ENCODE measurements around the gene S1PR3. TPM values are rescaled to one million over a fixed set of nuclear protein-coding genes. Genes with fewer than 3 reads are reported as not detected.

S1PR3 gene
- total and polyA plus RNA-seq, 5 experiments from 2014 or later: not detected

DNA sequence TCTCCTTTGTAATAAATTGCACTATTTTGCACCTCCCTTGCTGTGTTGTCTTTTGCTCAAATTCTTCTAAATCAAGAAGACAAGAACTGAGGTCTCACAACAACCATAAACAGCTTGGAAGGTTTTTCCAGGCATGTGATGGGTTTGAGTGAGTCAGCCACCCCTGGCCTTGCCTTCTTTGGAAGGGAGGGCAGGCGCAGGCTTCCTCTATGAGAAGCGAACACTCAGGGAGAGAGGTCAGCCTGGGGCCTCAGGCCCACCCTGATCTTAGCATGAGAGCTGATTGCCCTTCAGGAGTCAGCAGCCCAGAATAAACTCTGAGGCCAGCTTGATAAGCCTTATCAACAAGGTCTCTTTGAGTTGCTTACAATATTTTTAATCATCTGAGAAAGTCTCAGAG, 31.6 kb downstream of the S1PR3 start:
- DNase-seq: no peak
- Mint-ChIP-seq H3K4me3 (no peak overlapping the region), H3K4me1 (peaks cover 0 to 1% (median 0%) of the 10 kb centered on the region in 4 donors), H3K27me3 (peaks cover 9 to 32% (median 18%) of the 10 kb centered on the region in 5 donors), H3K36me3 (peaks cover 0 to 8% (median 0%) of the 10 kb centered on the region in 3 donors), H3K9me3 (peaks cover 0 to 13% (median 0%) of the 10 kb centered on the region in 9 donors), H3K27ac (no peak overlapping the region)
- POLR2A ChIA-PET: no interaction called here
- ATAC-seq: no peak

DNA sequence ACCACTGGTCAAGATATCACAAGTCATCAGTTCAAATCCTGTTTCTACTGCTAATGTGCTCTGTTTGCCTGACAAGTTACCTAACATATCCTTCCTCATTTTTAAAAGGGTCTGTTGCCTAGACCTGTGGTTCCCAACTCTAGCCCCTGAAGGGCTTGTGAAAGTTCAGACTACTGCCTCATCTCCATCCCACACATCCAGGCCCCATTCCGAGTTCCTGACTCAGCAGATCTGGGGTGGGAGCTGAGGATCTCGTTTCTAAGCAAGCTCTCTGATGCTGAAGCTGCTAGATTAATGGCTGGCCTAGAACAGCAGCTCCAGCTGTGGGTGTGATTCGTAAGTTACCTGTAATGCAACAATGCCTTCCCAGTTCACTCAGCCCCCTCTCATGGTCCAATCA, 32.5 kb downstream of the S1PR3 start:
- ATAC-seq (no peak), DNase-seq (no peak)
- POLR2A ChIA-PET: no interaction called here
- Mint-ChIP-seq H3K27ac (no peak overlapping the region), H3K9me3 (peaks cover 0 to 15% (median 2%) of the 10 kb centered on the region in 9 donors), H3K4me1 (peaks cover 0 to 1% (median 0%) of the 10 kb centered on the region in 4 donors), H3K36me3 (peaks cover 0 to 8% (median 0%) of the 10 kb centered on the region in 3 donors), H3K4me3 (no peak overlapping the region), H3K27me3 (peaks cover 11 to 35% (median 18%) of the 10 kb centered on the region in 5 donors)

- ATAC-seq (no peak), DNase-seq (no peak)
- Mint-ChIP-seq H3K4me3 (no peak overlapping the region), H3K36me3 (peaks cover 0 to 8% (median 5%) of the 10 kb centered on the region in 3 donors), H3K27ac (no peak overlapping the region), H3K9me3 (peaks cover 4 to 21% (median 8%) of the 10 kb centered on the region in 9 donors), H3K27me3 (peaks cover 11 to 35% (median 18%) of the 10 kb centered on the region in 5 donors), H3K4me1 (peaks cover 0 to 1% (median 0%) of the 10 kb centered on the region in 4 donors)
- POLR2A ChIA-PET: no interaction called here
These were observed 33.5 kb downstream of the S1PR3 start for GRCh38 chr9:89024727-89025126.

DNA sequence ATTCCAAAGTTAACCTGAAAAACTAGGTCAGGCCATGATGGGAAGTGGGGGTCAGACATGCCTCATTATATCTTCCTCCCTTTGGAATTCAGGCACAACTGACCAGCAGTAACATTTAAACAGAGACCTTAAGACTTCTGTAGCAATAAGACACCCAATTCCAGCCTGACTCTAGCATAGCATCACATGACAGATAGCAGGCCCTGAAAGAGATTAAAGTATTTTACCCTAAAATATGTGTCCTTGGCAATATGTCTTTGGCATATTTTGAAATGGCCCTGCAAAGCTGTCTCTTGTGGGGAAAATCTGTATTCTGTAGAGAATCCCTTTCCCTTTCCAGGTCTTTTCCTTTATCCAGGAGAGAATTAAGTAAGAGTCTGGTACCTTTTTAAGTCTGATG, 34.3 kb downstream of the S1PR3 start:
- Mint-ChIP-seq H3K4me3 (no peak overlapping the region), H3K27me3 (peaks cover 13 to 35% (median 18%) of the 10 kb centered on the region in 5 donors), H3K27ac (no peak overlapping the region), H3K4me1 (peaks cover 0 to 1% (median 0%) of the 10 kb centered on the region in 4 donors), H3K36me3 (peaks cover 0 to 8% (median 5%) of the 10 kb centered on the region in 3 donors), H3K9me3 (peaks cover 8 to 28% (median 15%) of the 10 kb centered on the region in 9 donors)
- DNase-seq (no peak), ATAC-seq (no peak)
- POLR2A ChIA-PET: no interaction called here

DNA sequence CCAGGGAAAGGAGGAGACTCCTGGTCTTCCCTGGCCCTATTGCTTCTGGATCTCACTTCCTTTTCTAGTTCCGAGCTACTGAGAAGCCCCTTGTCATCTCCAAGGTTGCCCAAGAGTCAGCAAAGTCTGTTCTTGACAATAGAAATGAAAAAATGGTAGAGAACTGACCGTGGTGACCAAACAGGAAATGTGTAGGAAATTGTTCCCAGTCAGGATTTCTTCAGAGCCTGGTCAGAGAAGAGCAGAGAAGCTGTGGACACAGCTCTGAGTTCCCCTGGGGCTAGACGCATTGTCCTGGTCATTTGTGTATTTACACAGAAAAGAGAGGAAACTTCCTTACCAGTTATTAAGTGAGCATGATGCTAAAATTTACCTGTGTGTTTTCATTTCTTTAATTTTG, 35.6 kb downstream of the S1PR3 start:
- peaks cover 0 to 1% (median 0%) of the 10 kb centered on the region in 4 donors for H3K4me1 Mint-ChIP-seq
- POLR2A ChIA-PET: no interaction called here
- no peak for DNase-seq

DNA sequence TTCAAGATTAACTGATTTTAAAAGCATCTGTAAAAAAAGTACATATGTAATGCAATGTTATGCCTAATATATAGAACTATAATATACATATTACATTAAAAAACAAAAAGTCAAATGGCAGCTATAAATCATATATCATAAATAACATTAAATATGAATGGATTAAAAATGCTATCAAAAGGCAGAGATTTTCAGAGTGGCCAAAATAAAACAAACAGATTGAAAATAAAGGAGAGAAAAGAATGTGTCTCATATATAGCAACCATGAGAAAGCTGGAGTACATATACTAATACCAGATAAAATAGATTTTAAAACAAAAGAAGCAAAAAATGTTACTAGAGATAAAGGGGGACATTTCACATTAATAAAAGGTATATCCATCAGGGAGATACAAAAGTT, 38.5 kb downstream of the S1PR3 start:
- Mint-ChIP-seq H3K4me1 (no peaks in the 10 kb centered on the region), H3K4me3 (no peak overlapping the region), H3K9me3 (peaks cover 10 to 44% (median 23%) of the 10 kb centered on the region in 9 donors), H3K36me3 (peaks cover 0 to 12% (median 8%) of the 10 kb centered on the region in 3 donors), H3K27me3 (peaks cover 19 to 62% (median 24%) of the 10 kb centered on the region in 5 donors), H3K27ac (no peak overlapping the region)
- no peak for DNase-seq
- POLR2A ChIA-PET: no interaction called here
- ATAC-seq: no peak

More for the DNA sequence above, 35.6 kb downstream of the S1PR3 start:
- ATAC-seq: no peak
- peaks cover 16 to 39% (median 22%) of the 10 kb centered on the region in 5 donors for H3K27me3 Mint-ChIP-seq
- H3K27ac Mint-ChIP-seq: no peak overlapping the region
- H3K36me3 Mint-ChIP-seq: peaks cover 0 to 12% (median 8%) of the 10 kb centered on the region in 3 donors
- peaks cover 10 to 39% (median 21%) of the 10 kb centered on the region in 9 donors for H3K9me3 Mint-ChIP-seq
- H3K4me3 Mint-ChIP-seq: no peak overlapping the region

DNA sequence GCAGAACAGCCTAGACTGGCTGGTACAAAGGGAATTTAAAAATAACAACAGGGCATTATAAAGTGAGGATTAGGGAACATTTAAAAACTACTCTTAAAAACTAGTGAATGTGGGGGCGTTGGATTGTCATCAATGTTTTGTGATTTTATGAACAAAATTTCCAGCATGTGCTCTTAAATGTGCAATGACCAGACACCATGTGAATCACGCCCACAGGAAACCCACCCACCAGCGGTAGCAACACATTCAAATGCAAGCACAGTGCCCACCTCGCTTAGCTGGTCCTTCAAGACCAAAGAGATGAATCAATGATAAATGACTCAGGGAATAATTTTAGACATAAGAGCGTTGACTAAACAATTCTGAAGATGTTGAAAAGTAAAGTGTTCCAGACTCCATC, 40.9 kb downstream of the S1PR3 start:
- DNase-seq: no peak
- H3K4me3 Mint-ChIP-seq: no peak overlapping the region
- ATAC-seq: no peak
- H3K9me3 Mint-ChIP-seq: peaks cover 10 to 36% (median 23%) of the 10 kb centered on the region in 9 donors
- H3K27ac Mint-ChIP-seq: no peak overlapping the region
- POLR2A ChIA-PET: no interaction called here
- H3K36me3 Mint-ChIP-seq: peaks cover 0 to 12% (median 0%) of the 10 kb centered on the region in 3 donors
- peaks cover 0 to 3% (median 0%) of the 10 kb centered on the region in 4 donors for H3K4me1 Mint-ChIP-seq
- peaks cover 14 to 60% (median 17%) of the 10 kb centered on the region in 5 donors for H3K27me3 Mint-ChIP-seq

GRCh38 chr9:89032661-89033060, 41.4 kb downstream of the S1PR3 start:
- Mint-ChIP-seq H3K9me3 (peaks cover 10 to 36% (median 23%) of the 10 kb centered on the region in 9 donors), H3K27me3 (peaks cover 13 to 55% (median 16%) of the 10 kb centered on the region in 5 donors), H3K4me1 (peaks cover 0 to 3% (median 0%) of the 10 kb centered on the region in 4 donors), H3K27ac (no peak overlapping the region), H3K36me3 (peaks cover 0 to 12% (median 0%) of the 10 kb centered on the region in 3 donors), H3K4me3 (no peak overlapping the region)
- POLR2A ChIA-PET: no interaction called here
- DNase-seq (no peak), ATAC-seq (no peak)

- peaks cover 0 to 3% (median 0%) of the 10 kb centered on the region in 4 donors for H3K4me1 Mint-ChIP-seq
- peaks cover 0 to 5% (median 0%) of the 10 kb centered on the region in 3 donors for H3K36me3 Mint-ChIP-seq
- H3K27ac Mint-ChIP-seq: no peak overlapping the region
- H3K4me3 Mint-ChIP-seq: no peak overlapping the region
- H3K27me3 Mint-ChIP-seq: peaks cover 7 to 50% (median 17%) of the 10 kb centered on the region in 5 donors
- POLR2A ChIA-PET: no interaction called here
- H3K9me3 Mint-ChIP-seq: peaks cover 0 to 9% (median 2%) of the 10 kb centered on the region in 9 donors
- no peak for ATAC-seq
- no peak for DNase-seq
These were observed 45.1 kb downstream of the S1PR3 start for GRCh38 chr9:89036383-89036782.

DNA sequence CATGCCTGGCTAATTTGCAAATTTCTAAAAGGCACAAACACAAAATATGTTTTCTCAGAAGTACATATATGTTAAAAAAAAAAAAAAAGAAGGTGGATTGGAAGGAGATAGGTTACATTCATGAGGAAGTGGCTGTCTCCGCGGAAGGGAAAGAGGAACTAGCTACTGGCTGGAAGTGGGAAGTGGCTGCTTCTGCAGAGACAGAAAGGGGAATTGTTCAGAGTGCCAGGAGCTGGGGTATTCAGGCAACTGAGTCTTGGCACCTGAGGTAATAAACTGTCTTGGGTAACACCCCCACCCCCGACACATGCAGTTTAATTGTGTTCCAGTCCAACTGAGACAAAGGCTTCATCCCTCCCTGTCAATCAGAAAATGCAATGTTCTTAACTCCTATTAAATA, 45.6 kb downstream of the S1PR3 start:
- H3K4me3 Mint-ChIP-seq: no peak overlapping the region
- H3K27me3 Mint-ChIP-seq: peaks cover 5 to 46% (median 17%) of the 10 kb centered on the region in 5 donors
- H3K9me3 Mint-ChIP-seq: peaks cover 0 to 5% (median 0%) of the 10 kb centered on the region in 9 donors
- peaks cover 0 to 3% (median 0%) of the 10 kb centered on the region in 4 donors for H3K4me1 Mint-ChIP-seq
- DNase-seq (no peak), ATAC-seq (no peak)
- no peaks in the 10 kb centered on the region for H3K36me3 Mint-ChIP-seq
- H3K27ac Mint-ChIP-seq: no peak overlapping the region
- POLR2A ChIA-PET: interaction anchor here (0.7 kb wide), 1 partner anchor 37 kb away, joined by 5 read pairs; no protein-coding TSS in a partner anchor

DNA sequence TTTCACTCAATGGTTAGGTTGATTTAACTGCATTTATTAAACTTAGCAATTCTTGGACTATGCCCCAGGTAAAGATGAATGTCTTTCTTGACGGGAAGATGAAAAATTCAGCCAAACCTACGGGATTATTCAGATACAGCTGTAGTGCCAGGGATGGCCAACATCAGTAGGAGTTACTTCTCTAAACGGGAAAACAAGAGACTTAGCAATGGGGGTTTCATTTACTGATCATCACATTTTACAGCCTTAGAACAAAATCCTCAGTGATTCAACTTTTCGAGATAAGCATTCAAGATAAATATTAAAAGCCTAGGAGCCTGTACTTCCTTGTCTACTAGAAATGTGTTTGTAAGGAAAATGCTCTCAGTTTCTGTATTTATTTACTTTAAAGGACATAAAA, 46.1 kb downstream of the S1PR3 start:
- Mint-ChIP-seq H3K4me1 (peaks cover 0 to 3% (median 0%) of the 10 kb centered on the region in 4 donors), H3K27ac (no peak overlapping the region), H3K9me3 (peaks cover 0 to 5% (median 0%) of the 10 kb centered on the region in 9 donors), H3K4me3 (no peak overlapping the region), H3K27me3 (peaks cover 5 to 41% (median 16%) of the 10 kb centered on the region in 5 donors), H3K36me3 (no peaks in the 10 kb centered on the region)
- POLR2A ChIA-PET: interaction anchor here (0.7 kb wide), 1 partner anchor 37 kb away, joined by 5 read pairs; no protein-coding TSS in a partner anchor
- DNase-seq (no peak), ATAC-seq (no peak)

- no peak for ATAC-seq
- Mint-ChIP-seq H3K36me3 (no peaks in the 10 kb centered on the region), H3K9me3 (peaks cover 0 to 1% (median 0%) of the 10 kb centered on the region in 9 donors), H3K27ac (no peak overlapping the region), H3K27me3 (peaks cover 2 to 36% (median 16%) of the 10 kb centered on the region in 5 donors), H3K4me3 (no peak overlapping the region), H3K4me1 (peaks cover 0 to 3% (median 0%) of the 10 kb centered on the region in 4 donors)
- no peak for DNase-seq
- POLR2A ChIA-PET: no interaction called here
These were observed 46.6 kb downstream of the S1PR3 start for GRCh38 chr9:89037891-89038290.

DNA sequence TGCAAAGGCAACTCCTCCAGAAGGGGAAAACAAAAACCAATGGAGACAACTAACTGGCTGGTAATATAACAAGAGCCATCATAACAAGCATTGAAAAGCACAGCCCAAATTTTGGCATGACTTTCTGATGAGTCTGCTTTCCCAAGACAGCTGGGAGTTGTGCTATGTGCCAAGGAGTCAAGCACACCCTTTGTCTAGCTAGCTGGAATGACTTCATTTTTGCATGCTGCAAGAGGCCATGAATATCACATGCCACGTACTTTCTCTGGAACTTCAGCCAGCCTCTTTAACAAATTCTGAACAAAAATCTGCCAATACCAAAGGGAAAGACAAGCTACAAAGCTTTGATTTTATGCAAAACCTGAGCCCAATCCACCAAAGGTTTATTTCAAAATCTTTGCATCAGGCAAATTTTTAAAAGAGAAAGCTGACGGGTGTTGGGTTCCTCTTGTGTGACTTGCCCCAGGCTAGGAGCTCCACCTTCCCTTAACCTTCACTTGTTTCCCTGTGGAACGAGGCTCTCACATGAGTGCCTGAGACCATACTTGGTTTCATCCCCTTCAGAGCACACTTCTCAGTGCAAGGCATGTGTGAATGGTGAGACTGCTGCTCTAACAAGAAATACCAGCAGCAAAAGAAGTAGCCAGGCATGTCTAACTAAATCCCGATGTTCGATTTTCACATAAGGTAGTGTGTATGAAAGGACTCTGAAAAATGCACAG, 47.3 kb downstream of the S1PR3 start:
- Mint-ChIP-seq H3K4me3 (no peak overlapping the region), H3K4me1 (peaks cover 0 to 3% (median 0%) of the 10 kb centered on the region in 4 donors), H3K27me3 (peaks cover 2 to 29% (median 14%) of the 10 kb centered on the region in 5 donors), H3K27ac (no peak overlapping the region), H3K36me3 (no peaks in the 10 kb centered on the region), H3K9me3 (no peaks in the 10 kb centered on the region)
- POLR2A ChIA-PET: no interaction called here
- DNase-seq (no peak), ATAC-seq (no peak)

Measured in naive thymus-derived CD8-positive, alpha-beta T cell (primary cell).